LNCAP (cell line): ENCODE data around the gene SMARCB1.

Source experiments
- TF ChIP-seq, protein P1 (sequence below): fragments of 450-650 bp; IDR thresholded peaks from 2 replicates; pipeline ENCODE4 v1.5.1; 2017; ENCODE audit warnings: mild to moderate bottlenecking

SMARCB1 gene

DNA sequence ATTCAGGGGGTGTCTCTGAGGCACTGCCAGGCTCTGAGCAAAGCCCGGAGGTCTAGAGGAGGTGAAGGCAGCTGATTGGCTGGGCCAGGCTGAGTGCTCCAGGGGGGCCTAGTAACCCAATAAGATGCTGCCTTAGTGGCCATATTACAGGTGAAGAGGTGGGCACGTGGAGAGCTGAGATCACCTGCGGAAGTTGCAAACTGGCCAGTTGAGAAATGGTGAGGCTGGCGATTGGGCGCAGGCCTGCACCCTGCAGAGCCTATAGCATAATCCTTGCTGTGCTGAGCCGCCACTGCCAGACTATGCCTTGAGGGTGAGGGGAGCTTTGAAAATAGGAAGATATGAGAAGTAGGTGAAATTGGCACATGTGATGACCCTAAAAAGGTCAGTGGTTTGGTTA, 30.4 kb downstream of the SMARCB1 start:
- TF ChIP-seq, protein P1, sequence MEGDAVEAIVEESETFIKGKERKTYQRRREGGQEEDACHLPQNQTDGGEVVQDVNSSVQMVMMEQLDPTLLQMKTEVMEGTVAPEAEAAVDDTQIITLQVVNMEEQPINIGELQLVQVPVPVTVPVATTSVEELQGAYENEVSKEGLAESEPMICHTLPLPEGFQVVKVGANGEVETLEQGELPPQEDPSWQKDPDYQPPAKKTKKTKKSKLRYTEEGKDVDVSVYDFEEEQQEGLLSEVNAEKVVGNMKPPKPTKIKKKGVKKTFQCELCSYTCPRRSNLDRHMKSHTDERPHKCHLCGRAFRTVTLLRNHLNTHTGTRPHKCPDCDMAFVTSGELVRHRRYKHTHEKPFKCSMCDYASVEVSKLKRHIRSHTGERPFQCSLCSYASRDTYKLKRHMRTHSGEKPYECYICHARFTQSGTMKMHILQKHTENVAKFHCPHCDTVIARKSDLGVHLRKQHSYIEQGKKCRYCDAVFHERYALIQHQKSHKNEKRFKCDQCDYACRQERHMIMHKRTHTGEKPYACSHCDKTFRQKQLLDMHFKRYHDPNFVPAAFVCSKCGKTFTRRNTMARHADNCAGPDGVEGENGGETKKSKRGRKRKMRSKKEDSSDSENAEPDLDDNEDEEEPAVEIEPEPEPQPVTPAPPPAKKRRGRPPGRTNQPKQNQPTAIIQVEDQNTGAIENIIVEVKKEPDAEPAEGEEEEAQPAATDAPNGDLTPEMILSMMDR = no peak

DNA sequence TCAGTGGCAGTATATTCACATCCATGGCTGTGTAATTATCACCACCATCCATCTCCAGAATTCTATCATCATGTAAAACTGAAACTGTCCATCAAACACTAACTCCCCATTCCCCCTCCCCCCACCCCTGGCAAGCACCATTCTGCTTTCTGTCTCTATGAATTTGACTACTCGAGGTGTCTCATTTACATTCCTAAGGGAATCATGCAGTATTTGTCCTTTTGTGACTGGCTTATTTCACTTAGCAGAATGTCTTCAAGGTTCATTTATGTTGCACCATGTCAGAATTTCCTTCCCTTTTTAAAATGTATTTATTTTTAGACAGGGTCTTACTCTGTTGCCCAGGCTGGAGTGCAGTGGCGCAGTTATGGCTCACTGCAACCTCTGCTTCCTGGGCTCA, 31.8 kb downstream of the SMARCB1 start:
- TF ChIP-seq, protein P1 = no peak

DNA sequence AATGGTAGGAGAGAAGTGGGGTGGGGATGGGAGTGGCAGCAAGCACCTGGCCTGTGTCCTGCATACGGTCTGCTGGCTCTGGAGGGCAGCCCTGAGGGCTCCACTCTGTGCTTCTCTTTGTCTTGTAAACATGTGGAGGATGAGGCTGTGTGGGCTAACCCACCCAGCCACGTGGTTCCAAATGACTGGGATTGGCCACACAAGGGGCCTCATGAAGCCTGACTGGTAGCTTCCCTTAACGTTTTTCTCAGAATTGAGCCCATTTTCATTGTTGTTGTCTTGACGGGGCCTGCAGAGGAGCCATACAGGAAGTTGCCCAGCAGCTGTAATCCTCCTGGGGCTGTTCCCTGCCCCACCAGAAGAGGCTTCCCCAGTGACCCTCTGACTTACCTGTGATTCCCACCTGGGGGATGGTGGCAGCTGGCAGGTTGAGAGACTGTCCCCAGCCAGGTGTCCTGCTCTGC, 34.0 kb downstream of the SMARCB1 start:
- TF ChIP-seq, protein P1 = no peak

DNA sequence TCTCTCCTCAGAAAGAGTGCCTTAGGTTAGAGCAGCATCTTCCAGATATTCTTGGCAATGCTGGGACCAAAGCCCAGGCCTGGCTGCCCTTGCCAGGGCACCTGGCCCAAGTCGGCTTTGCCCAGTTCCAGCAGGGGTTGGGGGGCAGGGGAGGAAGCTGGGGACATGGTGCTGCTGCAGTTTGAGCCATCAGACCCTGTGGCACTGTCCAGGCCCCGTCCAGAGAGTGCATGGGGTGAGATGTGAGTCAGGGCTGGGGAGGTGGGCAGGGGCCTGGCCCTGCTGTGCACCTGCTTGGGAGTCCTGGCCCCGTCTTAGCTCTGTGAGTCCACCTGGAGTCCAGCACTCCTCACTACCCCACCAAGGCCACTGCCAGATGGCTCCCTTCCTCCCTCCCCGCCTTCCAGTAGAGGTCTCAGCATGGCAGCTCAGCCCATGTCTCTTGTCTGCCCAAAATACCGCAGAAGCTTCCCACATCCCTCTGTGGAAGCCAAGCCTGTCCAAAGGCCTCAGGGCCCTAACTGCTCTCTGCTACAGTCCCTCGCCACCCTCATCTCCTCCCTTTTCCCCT, 35.4 kb downstream of the SMARCB1 start:
- TF ChIP-seq, protein P1 = no peak

DNA sequence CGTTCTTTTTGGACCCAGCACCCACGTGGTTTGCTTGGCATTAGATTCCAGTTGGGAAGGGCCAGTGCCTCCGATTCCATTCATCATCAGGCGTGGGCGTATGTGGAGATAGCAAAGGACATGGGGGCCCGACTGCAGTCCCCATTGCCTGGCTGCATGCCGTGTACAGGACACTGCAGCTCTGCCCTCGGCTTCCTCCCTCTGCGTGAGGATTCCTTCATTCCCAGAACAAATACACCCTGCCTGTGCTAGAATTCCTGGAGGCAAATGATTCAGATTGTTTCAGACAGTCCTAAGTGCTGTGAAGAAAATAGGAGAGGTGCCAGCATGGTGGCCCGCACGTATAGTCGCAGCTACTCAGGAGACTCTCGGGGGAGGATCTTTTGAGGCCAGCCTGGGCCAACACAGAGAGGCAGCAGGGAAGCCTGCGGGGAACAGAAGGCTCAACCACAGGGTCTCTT, 36.6 kb downstream of the SMARCB1 start:
- TF ChIP-seq, protein P1 = no peak

DNA sequence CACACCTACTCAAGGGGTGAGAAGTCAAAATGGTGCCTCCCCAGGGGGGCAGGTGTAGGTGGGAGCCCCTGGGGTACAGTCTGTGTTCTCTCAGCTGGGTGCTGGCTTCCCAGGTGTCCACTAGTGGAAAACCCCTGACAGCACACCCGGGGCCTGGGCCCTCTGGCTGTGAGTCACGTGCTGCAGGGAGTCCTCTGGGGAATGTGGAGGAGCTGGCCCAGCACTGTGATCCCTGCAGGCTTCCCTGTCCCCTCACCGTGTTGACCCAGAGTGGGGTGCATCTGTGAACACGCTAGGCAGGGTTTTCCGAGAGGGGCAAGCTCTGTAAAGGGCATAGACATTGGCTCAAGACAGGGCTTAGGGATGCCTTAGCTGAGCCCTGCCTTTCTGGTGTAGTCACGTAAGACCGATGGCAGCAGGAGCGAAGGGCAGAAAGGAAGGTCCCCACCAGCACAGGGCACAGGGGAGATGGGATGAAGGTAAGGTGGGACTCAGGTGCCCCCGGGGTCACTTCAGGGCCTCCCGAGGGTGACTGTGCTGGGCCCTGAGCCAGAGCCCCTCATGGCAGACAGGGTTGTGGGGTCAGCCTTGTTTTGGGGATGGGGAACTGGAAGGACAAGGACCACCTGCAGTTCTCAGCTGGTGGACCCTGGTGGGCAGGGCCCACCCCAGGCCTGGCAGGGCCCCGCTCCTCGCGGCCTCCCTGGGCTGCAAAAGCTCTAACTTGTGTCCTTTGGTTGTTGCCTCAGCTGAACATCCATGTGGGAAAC, 37.9 kb downstream of the SMARCB1 start:
- TF ChIP-seq, protein P1 = no peak

DNA sequence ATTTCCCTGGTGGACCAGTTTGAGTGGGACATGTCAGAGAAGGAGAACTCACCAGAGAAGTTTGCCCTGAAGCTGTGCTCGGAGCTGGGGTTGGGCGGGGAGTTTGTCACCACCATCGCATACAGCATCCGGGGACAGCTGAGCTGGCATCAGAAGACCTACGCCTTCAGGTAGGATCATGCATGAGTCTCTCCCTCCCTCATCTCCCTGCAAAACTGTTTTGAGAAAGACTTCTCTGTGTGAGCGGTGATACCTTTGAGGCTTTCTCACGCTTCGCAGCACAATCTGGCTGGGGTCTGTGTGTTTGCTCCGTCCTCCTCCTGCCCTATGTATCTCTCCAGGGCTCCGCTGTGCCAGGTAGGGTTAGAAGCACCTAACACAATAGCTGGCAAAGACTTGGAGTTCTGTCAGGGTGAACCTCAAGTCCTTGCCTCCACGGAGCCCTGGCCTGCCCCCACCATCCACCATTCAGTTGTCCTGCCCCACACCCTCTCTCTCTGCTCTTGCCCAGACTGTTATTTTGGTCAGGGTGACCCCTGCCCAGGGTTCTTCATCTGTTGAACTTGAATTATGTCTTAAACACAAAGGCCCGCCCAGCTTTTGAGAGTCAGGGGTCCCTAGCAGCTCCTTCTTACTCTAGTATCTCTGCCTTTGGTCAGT, 38.6 kb downstream of the SMARCB1 start:
- TF ChIP-seq, protein P1 = no peak
